Measurements from ENCODE around the gene PIP5K1B.
"Not testable (repeated sequence)": the region's sequence is repeated elsewhere in the genome, so short reads cannot be mapped to it uniquely, and the experiment has no call there.

Gene PIP5K1B, protein sequence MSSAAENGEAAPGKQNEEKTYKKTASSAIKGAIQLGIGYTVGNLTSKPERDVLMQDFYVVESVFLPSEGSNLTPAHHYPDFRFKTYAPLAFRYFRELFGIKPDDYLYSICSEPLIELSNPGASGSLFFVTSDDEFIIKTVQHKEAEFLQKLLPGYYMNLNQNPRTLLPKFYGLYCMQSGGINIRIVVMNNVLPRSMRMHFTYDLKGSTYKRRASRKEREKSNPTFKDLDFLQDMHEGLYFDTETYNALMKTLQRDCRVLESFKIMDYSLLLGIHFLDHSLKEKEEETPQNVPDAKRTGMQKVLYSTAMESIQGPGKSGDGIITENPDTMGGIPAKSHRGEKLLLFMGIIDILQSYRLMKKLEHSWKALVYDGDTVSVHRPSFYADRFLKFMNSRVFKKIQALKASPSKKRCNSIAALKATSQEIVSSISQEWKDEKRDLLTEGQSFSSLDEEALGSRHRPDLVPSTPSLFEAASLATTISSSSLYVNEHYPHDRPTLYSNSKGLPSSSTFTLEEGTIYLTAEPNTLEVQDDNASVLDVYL

DNA sequence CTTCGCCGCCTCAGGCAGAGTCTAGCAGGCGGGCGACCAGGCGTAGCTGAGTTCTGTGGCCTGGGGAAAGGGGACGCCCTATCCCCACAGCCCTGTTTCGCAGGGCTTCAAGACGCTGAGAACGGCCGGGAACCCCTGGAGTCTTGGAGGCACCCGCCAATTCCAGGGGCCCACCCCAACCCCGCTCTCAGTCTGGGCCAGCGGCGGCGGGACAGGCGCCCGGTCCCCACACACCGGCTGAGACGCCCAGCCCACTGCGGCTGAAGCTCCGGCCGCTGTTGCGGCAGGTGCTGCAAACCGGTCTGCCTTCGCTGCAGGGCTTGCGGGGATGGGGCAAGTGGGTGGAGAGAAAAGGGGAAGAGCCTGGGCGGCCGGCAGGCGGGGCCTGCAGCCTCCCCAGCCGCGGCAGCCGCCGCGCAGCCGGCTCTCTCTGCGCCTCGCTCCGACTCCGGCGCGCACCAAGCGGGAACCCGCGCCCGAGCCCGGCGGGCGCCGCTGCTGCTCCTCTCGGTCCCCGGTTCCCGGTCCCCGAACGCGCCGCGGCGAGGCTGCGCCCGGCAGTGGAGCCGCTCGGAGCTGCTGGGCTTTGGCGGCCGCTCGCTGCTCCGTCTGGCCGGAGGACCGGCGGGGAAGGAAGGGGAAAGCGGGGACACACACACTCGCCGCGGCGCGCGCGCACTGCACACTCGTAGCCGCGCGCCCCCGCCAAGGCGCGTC lies at the start of gene PIP5K1B:
TSS of gene PIP5K1B (plus strand) at position 427 of the 717 bp plus-strand sequence. CDS start 117,375 bp downstream, outside the sequence.
- peak; percentile 77 for DNase-seq

DNA sequence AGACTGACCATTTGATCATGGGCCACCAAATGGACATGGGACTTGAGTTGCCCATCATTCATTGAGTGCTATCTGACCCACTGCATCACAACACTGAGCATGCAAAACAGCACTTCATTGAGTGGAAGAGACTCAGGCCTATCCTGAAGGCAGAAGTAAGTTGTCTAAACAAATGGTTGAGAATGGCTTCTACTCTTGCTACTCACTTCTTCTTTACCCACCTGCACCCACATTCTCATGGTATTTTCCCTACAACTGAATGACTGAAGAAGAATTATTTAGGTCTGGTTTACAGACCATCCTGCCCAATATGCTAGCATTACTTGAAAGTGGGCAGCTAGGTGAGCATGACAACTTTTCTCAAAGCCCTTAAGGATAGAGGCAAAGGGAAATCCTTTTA lies 41.0 kb upstream of the PIP5K1B start:
- no peak for DNase-seq

DNA sequence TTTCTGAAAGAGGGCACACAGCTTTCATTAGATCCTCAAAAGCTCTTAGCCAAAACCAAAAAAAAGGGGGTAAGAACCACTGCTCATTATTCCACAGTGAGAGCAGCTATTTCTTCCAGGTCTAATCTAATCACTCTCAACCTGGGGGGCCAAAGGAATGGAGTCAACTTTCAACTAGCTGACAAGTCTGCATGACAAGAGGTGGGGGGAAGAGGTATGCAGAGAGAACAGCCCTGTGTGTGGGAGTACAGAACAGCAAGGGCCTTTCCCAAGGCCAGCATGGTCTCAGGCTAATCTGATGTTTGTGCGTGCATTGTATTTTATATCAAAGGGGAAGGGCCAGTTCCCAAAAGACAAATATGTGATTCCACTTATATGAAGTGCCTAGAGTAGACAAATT lies 36.9 kb upstream of the PIP5K1B start:
- no peak for DNase-seq

DNA sequence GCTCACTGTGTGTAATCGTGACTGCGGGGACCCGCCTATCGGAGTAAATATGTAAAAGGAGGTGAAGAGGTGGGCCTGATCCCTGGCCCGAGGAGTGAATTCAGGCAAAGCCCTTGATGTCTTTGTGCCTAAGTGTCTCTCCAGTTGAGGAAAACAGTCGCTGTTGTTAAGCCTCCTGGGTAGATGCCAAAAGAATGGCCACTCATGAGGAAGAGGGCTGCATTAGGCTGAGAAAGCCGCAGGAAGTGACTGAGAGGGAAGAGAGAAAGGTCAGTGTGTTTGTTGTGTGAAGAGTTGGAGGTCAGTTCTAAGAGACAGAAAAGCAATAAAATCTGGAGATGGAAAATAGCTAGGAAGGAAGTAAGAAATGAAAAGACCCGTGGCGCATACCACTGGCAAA lies 35.8 kb upstream of the PIP5K1B start:
- DNase-seq, result no peak

DNA sequence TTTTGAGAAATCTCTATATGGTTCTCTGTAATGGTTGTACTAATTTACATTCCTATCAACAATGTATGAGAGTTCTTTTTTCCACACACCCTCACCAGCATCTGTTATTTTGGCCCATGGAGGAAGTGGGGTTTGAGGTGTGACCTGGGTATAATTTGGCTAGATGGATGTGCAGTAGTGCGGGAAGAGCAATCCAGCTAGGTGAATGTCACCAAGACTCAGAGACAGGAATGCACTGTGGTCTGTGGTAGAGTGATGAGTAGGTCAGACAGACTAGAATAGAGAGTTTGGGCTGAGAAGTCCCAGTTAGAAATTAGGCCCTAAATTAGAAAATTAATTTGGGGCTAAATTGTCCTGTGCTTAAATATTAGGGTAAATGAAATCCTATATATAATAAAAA lies 32.8 kb upstream of the PIP5K1B start:
- no peak for DNase-seq

DNA sequence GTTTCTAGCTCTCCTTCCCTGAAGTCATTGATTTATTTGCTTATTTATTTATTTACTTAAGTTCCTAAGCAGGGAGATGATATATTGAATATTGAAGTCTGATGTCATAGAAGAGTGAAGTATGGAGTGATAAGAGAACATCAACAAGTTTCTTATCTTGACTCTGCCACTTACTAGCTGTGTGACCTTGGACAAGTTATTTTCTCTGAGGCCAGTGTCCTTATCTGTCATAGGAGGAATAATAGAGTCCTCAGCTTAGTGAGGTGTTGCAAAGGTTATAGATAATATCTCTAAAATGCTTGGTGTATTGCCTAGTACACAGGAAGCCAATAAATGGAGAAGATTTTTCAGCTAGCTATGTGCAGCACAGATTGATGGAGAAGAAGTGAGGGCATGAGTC lies 32.4 kb upstream of the PIP5K1B start:
- no peak for DNase-seq

DNA sequence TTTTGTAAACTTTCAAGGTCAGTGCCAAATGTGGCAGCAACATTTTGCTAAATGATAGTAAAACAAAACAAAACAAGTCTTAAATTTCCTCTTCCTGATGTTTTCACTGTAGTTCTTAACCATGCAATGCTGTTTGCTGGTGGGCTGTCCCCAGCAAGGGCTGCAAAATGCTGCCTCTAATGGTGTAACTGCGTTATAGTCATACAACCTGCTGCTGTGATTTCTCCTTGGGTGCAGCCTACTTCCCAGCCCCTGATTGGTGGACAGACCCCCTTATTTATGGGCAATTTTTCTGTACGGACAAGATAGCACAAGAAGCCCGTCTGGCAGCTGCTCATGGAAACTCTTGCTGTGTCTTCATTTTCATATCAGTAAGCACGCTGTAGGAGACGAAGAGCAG lies 26.6 kb upstream of the PIP5K1B start:
- no peak for DNase-seq

DNA sequence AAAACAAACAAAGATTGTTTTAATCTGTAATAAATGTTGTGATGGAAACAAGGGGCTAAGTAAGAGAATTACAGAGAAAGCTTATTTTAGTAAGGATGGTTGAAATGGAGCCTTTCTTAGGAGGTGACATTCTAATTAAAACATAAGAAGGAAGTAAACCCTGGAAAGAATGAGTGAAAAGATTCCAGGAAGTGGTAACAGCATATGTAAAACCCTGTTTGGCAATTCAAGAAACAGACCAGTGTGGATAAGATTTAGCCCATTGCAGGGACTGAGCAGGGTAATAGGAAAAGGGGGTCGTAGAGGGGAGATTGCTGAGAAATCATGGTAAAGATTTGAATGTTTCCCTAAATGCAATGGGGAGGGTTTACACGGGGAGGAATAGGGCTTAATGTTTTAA lies 21.6 kb upstream of the PIP5K1B start:
- no peak for DNase-seq

DNA sequence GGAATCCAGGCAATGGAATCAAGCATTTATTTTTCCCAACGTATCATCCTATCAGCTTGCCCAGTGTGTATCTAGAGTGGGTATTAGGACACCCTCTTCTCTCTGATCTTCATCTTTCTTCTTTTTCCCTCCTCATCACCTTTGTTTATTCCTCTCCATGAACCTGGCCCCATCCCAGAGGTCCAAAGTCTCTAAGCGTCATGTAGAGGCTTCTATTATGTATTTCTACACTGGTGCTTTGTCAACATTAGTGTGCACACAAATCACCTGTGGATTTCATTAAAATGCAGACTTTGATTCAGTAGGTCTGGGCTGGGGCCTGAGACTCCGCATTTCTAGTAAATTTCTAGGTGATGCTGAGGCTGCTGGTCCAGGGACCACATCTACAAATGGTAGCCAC lies 19.8 kb upstream of the PIP5K1B start:
- no peak for DNase-seq

DNA sequence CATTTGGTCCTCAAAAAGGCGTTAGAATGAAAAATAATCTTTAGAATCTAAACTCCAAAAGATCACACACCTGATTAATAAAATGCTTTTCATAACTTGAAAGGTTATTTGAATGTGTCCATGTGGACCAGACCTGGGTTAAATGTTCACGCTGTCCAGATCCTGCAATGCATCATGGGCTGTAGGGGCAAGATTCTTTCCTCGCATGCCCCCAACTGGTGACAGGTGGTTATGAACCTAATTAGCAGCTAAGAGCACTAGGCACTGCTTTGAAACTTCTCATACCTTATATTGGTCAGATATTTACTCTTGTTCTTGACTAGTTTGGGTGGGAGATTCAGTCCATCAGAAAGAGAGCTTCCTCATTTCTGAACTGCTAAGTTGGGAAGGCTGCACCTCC lies 19.3 kb upstream of the PIP5K1B start:
- DNase-seq, result no peak

DNA sequence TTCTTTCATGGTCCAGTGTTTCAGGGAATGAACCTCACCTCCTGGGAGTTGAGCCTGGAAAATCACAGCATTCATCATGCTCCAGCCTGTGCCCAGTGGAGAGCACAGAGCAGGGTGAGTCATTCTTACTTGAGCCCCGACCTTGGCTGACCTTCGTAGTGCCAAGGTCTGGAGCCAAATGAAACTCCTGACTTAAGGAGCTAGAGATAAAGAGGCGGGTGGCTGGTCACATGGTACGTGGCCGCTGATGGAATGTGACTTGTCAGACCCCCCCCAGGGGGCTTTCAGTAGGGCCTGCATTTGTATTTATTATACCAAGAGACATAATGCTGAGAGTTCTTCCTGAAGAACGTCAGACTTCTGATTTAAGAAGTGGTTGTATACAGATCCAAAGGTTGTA lies 15.0 kb upstream of the PIP5K1B start:
- DNase-seq, result no peak

DNA sequence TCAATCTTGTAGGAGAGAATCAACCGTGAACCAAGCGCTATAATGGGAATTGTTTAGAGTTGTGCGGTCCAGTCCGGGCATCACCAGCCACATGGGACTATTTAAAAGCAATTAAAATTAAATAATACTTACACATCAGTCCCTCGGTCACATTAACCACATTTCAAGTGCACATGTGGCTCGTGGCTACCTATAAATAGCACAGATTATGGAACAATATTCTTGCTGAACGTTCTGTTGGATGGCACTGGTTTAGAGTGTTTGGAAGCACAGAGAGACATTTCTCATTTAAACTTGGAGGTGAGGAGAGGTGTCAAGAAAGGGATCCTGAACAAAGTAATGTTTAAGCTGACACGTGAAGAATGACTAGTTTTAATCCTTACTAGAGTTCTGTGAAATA lies 12.5 kb upstream of the PIP5K1B start:
- no peak for DNase-seq

DNA sequence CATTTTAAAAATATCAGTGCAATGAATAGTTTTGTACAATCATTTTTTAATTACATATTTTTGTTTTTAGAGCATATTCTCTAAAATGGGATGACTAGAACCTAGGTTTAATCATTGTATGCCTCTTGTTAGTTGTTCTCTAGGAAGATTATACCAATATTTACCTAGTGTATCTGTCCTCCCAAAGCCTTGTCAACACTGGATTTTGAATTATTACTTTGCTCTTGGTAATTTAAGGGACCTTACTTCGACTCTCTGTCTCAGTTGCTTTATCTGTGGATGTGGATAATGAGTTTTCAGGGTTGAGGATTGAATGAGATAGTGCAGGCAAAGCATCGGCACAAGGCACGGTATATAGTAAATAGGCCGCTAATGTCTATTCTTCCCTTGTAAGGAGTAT lies 10.9 kb upstream of the PIP5K1B start:
- no peak for DNase-seq

DNA sequence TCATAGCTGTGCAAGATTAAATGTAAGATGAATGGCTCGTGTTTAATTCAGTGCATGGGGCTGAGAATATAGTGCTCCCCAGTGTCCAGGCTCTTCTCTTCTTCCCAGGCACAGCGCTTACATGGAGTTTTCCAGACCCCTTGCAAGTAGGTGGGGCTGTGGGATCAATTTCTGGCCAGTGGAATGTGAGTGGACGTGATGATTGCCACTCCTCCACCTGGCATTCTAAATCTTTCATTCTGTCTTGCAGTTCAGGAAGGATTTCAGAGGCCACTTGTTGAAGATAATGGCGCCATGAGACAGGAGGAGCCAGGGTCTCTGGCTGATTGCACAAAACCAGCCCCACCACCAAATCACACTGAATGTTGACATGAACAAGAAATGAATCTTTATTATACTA lies 7.2 kb upstream of the PIP5K1B start:
- no peak for DNase-seq

DNA sequence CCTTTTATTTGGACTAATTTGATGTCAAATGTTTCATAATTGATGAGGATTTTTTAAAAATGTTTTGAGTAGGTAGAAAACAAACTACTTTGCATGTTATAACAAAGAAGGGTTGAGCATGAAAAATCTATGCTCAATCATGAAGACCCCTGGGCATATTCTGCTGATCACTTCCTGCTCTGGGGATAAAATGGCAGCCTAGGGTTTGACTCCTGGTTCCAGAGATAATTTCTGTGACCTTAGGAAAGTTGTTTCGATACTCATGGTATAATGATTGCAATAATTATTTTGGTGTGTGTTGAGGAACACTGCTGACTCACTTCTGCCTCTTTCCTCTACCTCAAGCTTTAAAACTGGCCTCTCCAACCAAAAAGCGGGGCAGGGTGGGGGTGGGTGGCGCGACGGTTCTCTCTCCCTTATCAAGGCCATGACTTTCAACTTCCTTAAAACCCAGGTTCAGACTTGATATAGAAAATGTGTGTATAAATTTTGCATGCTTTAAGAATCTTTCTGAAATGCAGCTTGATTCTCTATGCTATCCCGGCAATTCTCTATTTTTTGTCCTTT lies 6.0 kb upstream of the PIP5K1B start:
- no peak for DNase-seq

DNA sequence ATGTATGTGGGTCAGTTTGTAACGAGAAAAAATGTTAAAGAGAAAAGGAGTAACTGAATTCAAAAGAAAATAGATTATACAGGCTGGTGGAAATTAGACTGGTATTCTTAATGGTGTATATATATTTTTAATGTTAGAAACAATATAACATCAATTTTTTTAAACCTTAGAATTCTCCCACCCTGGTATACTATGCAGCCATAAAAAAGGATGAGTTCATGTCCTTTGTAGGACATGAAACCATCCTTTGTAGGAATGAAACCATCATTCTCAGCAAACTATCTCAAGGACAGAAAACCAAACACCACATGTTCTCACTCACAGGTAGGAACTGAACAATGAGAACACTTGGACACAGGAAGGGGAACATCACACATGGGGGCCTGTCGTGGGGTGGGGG lies 5.4 kb upstream of the PIP5K1B start:
- DNase-seq, result not testable (repeated sequence)

DNA sequence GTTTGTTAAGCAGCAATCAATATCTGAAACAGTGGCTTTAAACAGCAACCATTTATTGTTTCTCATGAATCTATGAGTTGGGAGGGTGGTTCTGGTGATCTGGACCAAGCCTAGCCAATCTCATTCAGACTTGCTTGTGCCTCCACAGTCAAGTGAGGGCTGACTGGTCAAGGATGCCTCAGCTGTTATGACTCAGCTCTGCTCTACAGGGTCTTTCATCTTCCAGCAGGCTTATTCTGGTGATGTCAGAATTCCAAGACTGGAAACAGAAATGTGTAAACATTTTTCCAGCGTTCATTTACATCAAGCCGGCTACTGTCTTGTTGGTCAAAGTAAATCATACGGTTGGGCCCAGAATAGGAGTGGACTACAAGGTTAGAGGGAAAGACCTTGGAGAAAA lies 2.5 kb upstream of the PIP5K1B start:
- DNase-seq, result no peak

DNA sequence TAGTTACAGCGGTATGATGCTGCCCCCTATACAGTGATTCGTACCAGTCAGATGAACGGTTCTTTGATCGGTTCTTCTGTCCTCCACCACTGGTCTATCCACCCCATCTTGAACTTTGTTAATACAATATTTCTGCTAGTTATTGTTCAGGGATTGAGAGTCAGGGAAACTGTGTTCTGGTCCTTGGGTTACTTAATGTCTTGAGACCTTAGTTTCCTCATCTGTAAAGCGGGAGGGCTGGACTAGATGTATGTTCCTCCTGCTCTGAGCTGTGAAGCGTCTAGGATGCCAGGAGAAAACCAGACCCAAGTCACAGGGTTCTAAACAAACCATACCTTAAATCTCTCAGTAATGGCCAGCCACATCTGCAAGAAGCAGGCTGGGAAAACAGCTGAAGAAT lies 1.4 kb upstream of the PIP5K1B start:
- no peak for DNase-seq

DNA sequence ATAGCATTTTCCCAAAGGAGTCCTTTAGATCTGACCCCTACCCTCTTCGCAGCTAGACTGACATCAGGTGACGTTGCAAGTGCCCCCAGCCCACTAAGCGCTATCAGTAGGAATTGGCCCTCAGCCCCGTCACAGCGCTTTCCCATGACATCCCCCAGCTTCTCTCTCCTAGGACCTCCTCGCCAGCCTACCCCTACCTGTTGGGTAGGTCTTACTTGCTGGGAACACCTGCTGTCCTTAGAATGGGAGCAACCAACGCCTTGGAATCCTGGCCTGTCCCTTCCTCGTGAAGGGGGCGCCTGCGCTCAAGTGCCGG lies 584 bp upstream of the PIP5K1B start:
- DNase-seq, result no peak

DNA sequence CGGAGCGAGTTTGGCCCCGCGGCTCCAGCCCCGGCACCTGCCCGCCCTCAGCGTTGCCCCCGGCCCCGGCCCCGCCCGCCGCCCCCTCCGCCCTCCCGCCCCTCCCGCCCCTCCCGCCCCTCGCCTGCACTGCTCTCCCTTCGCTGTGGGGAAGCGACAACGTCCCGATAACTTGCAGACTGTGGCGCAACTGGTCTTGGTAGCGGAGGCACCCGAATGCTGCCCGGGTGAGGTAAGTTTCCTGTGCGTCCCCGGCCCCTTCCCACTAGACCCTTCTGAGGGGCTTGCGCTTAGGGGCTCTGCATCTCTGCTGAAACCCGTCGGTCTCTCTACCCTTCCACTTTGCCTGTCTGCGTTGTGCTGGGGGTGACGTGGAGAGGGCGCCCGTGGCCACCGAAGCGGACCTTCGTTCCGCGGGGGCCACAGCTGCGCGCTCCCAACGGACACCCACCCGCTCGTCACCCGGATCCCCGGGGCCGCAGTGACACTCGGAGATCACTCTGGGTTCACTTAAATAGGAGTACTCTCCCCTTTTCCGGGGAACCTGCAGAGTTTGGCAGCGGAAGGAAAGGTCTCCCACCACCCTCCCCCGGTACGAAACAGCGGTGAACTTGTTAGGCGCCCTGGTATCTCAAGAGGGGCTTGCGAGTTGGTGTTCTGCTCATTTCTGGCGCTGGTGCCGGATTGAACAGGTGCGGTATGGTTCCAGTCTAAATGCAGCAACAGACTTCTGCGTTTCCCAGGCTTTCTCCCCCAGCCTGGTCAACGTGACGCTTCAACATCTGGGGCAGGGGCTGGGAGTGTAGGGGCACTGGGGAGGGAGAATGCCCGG lies 707 bp downstream of the PIP5K1B start:
- DNase-seq, result no peak

DNA sequence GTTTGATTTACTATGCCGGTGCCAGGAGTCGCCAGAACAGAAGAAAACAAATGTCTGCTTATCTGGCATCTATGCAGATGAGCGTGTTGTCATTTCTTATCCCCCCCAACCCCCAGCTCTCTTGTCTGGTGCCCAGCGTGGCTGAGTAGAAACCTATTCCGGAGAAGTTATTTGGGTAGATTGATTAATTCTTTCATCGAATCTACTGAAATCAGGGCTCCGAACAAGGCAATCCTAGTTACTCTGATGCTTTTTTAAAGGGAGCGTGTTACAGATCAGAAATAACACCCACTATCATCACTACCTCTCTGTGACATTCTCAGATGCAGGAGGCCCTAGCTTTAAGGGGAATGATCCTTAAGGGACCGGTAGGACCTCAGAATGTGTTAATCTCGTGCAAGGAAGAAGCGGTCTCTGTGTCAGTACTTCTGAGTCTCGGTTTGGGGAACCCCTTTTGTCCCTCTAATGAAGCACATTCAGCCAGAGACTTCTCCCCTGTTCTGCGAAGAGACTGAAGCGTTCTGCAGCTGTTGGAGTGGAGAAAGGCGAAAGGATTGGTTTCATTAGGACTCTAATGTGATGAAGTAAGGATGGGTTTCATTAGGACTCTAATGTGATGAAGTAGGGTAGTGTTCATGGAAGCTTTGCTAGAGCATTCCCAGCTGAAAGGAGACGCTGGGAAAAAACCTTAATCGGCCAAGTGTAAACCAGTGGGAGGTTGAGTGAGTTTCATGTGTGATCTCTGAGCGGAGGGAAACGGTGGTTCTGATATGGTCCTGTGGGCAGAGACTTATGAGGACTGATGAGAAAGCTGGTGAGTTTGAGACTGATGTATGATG lies 1.5 kb downstream of the PIP5K1B start:
- DNase-seq, result no peak

DNA sequence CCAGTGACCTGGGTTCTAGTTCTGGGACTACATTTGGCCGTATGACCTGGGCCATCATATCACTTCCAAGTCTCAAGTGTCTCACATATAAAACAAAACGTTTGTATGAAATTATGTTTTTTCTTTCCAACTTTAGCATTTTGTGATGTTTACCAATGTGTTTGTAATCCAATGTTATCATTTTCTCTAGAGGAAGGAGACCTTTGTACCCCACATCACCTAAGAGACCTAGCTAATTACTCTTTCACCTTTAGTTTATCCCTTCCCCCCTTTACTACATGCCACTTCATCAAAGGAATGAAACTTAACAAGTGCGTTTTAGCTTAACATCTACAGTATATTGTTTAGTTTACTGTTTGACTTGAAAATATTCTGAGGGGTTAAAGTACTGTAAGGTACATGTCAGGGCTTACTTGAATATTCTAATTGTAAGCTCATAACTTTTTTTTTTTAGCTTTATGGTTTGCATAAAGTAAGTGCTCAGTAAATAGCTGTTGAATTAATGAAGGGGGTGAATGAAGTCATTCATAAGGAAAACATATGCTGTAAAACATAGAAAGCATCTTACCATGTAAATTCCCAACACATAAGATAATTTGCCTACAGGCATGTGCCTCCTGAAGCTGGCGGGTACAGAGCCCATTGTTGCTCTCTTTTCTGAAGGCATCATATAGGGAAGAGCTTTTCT lies 2.9 kb downstream of the PIP5K1B start:
- no peak for DNase-seq
